T-helper 22 cell (primary cell): Measurements from ENCODE around the gene PHOSPHO2.

Source experiments
- DNase-seq: peaks from one replicate; pipeline ENCODE4 v3.0.0-alpha.2; 2020; ENCODE audit warnings: low read depth

PHOSPHO2 gene

GRCh38 chr2:169694113-169694893, at the start of gene PHOSPHO2, which contains the start of gene CFAP210:
TSS of gene PHOSPHO2 (plus strand) at chr2:169694469. CDS start at chr2:169700972, 6,503 bp downstream.
TSS of gene CFAP210 (minus strand) at chr2:169694405. CDS start at chr2:169694327, 78 bp downstream.
- DNase-seq = peak; percentile 98

GRCh38 chr2:169647496-169647895, 46.8 kb upstream of the PHOSPHO2 start:
- DNase-seq = no peak

- no peak for DNase-seq
Measured at GRCh38 chr2:169649278-169649677, 45.0 kb upstream of the PHOSPHO2 start.

GRCh38 chr2:169653636-169654035, 40.6 kb upstream of the PHOSPHO2 start:
- DNase-seq = no peak

GRCh38 chr2:169656164-169656563, 38.1 kb upstream of the PHOSPHO2 start:
- DNase-seq = no peak

GRCh38 chr2:169658877-169659276, 35.4 kb upstream of the PHOSPHO2 start:
- no peak for DNase-seq

- DNase-seq = no peak
Measured at GRCh38 chr2:169659320-169659719, 34.9 kb upstream of the PHOSPHO2 start.

GRCh38 chr2:169661265-169661664, 33.0 kb upstream of the PHOSPHO2 start:
- DNase-seq = no peak

- no peak for DNase-seq
Measured at GRCh38 chr2:169662744-169663143, 31.5 kb upstream of the PHOSPHO2 start.

- no peak for DNase-seq
Measured at GRCh38 chr2:169663247-169663646, 31.0 kb upstream of the PHOSPHO2 start.

- no peak for DNase-seq
Measured at GRCh38 chr2:169664600-169664977, 29.7 kb upstream of the PHOSPHO2 start.

GRCh38 chr2:169664978-169665930, 29.0 kb upstream of the PHOSPHO2 start:
- no peak for DNase-seq

- no peak for DNase-seq
Measured at GRCh38 chr2:169667583-169667982, 26.7 kb upstream of the PHOSPHO2 start.

GRCh38 chr2:169670215-169670651, 24.0 kb upstream of the PHOSPHO2 start:
- DNase-seq = no peak

GRCh38 chr2:169670937-169671336, 23.3 kb upstream of the PHOSPHO2 start:
- DNase-seq = no peak

- no peak for DNase-seq
Measured at GRCh38 chr2:169672406-169672805, 21.9 kb upstream of the PHOSPHO2 start.

- DNase-seq = no peak
Measured at GRCh38 chr2:169673106-169673505, 21.2 kb upstream of the PHOSPHO2 start.

- no peak for DNase-seq
Measured at GRCh38 chr2:169673921-169674320, 20.3 kb upstream of the PHOSPHO2 start.

- no peak for DNase-seq
Measured at GRCh38 chr2:169676357-169676756, 17.9 kb upstream of the PHOSPHO2 start.

GRCh38 chr2:169676850-169677249, 17.4 kb upstream of the PHOSPHO2 start:
- DNase-seq = no peak

GRCh38 chr2:169683054-169683424, 11.2 kb upstream of the PHOSPHO2 start:
- no peak for DNase-seq

GRCh38 chr2:169683425-169684134, 10.7 kb upstream of the PHOSPHO2 start:
- DNase-seq = no peak
